GM23248 (cell line): ENCODE results near the gene MGMT. TPM values are rescaled to one million over a fixed set of nuclear protein-coding genes. Genes with fewer than 3 reads are reported as not detected.
A peak's percentile ranks its signal among the peaks of the same experiment; 100 is the strongest.

ENCODE experiments used
- DNase-seq: peaks from one replicate; pipeline ENCODE4 v3.0.0-alpha.2; 2015
- H2AFZ ChIP-seq: fragments of 200-600 bp; sonication (generic); 2 replicates; pipeline ENCODE4 v1.6.1; 2016; ENCODE audit warnings: antibody characterized with exemption
- H3F3A ChIP-seq: fragments of 200-600 bp; sonication (generic); 2 replicates; pipeline ENCODE4 v1.6.1; 2016; ENCODE audit warnings: mild to moderate bottlenecking, antibody characterized with exemption, mixed run types; ENCODE audit not compliant: insufficient read depth
- H3K27ac ChIP-seq: fragments of 200-600 bp; sonication (generic); 2 replicates; pipeline ENCODE4 v1.5.1; 2016; ENCODE audit warnings: mild to moderate bottlenecking
- H3K27me3 ChIP-seq: fragments of 200-600 bp; sonication (generic); replicated peaks from 2 replicates; pipeline ENCODE4 v1.6.1; 2016; ENCODE audit warnings: mild to moderate bottlenecking; ENCODE audit not compliant: insufficient read depth
- H3K36me3 ChIP-seq: fragments of 200-600 bp; sonication (generic); 2 replicates; pipeline ENCODE4 v1.6.1; 2016; ENCODE audit warnings: low read depth, mild to moderate bottlenecking
- H3K4me1 ChIP-seq: fragments of 200-600 bp; sonication (generic); 2 replicates; pipeline ENCODE4 v1.6.1; 2016; ENCODE audit warnings: mild to moderate bottlenecking; ENCODE audit not compliant: insufficient read depth
- H3K4me2 ChIP-seq: fragments of 200-600 bp; sonication (generic); one replicate; pipeline ENCODE4 v1.6.1; 2016; ENCODE audit warnings: mild to moderate bottlenecking; ENCODE audit not compliant: unreplicated experiment
- H3K4me3 ChIP-seq: fragments of 200-600 bp; sonication (generic); 2 replicates; pipeline ENCODE4 v1.5.1; 2016; ENCODE audit warnings: mild to moderate bottlenecking
- H3K79me2 ChIP-seq: fragments of 200-600 bp; sonication (generic); 2 replicates; pipeline ENCODE4 v1.6.1; 2016; ENCODE audit warnings: mild to moderate bottlenecking; ENCODE audit not compliant: insufficient read depth
- H3K9ac ChIP-seq: fragments of 200-600 bp; sonication (generic); 2 replicates; pipeline ENCODE4 v1.6.1; 2016; ENCODE audit warnings: mild to moderate bottlenecking
- H3K9me2 ChIP-seq: fragments of 200-600 bp; sonication (generic); 2 replicates; pipeline ENCODE4 v1.6.1; 2016; ENCODE audit warnings: mixed run types, mild to moderate bottlenecking, moderate library complexity; ENCODE audit not compliant: insufficient read depth
- H3K9me3 ChIP-seq: fragments of 200-600 bp; sonication (generic); one replicate; pipeline ENCODE4 v1.6.1; 2017; ENCODE audit warnings: low read depth
- H4K20me1 ChIP-seq: fragments of 200-600 bp; sonication (generic); 2 replicates; pipeline ENCODE4 v1.6.0; 2016; ENCODE audit not compliant: insufficient read depth
- EZH2 ChIP-seq: fragments of 200-600 bp; sonication (generic); IDR thresholded peaks from 2 replicates; pipeline ENCODE4 v1.6.1; 2018; ENCODE audit warnings: antibody characterized with exemption, mild to moderate bottlenecking; ENCODE audit not compliant: insufficient read depth, poor library complexity, severe bottlenecking
- EZH2phosphoT487 ChIP-seq: fragments of 200-600 bp; sonication (generic); IDR thresholded peaks from 2 replicates; pipeline ENCODE4 v1.6.1; 2018; ENCODE audit warnings: antibody characterized with exemption, moderate library complexity, mild to moderate bottlenecking, low read depth; ENCODE audit not compliant: insufficient read depth
- WGBS, 2 experiments: methylation state at CpG; one replicate each; pipeline ENCODE4 v1.1.6; 2015 to 2017; ENCODE audit warnings: low lambda C conversion rate in 2 of 2, low coverage in 1 of 2; ENCODE audit errors: missing lambda C conversion rate in 2 of 2; 5-methylcytosine and 5-hydroxymethylcytosine counted together
- in situ Hi-C: fragments of 300-500 bp; cut with MboI; formaldehyde crosslinking; loops from 2 replicates; pipeline ENCODE4 v1.15.0; 2020
- polyA plus RNA-seq: library from polyadenylated mRNA; unstranded; fragments of >200 nt; fragmentation: Nextera tagmentation; extraction: Ambion mirVana; gene quantifications from 2 replicates; pipeline ENCODE4 v1.2.1, GENCODE V29; 2016
- total RNA-seq: library from RNA; depleted of rRNA; stranded (reverse); fragments of >200 nt; shearing (Covaris generic); gene quantifications from 2 replicates; pipeline ENCODE4 v1.2.3, GENCODE V29; 2014

Gene MGMT
- total and polyA plus RNA-seq, 2 experiments from 2014 or later, result 28.5 to 35.1 TPM

DNA sequence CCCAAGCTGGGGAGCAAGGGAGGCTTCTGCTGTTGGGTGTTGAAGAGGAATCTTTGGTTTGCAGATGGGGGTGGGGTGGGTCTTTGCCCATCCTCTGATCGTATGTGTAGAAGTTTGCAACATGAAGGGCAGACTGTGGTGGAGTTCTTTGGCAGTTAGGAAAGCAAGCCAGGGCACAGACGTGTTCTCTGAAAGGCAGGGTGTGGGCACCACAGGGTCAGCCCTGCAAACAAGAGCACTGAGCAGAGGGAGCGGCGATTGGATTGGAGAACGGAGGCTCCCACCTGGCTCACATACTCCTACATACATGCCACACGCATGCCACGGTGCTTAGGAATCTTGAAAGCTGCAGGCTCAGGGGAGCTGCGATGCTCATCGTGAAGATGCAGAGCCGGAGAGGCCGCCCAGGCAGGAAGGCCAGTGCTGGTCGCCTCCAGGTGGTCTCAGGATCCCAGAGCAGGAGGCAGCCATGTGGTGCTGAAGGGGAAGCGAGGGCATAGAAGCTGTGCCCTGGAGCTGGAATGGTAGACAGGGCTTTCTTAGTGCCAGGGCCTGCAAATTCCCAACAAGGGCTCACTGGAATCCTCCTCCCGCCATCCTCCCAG is 149.0 kb downstream of the MGMT start:
- in situ Hi-C loops, result no loop called here
- no peaks in the 10 kb centered on the region for H3K4me1 ChIP-seq
- 91 to 92% methylated on average over 13 to 14 of the region's 14 CpGs for WGBS, 2 experiments

DNA sequence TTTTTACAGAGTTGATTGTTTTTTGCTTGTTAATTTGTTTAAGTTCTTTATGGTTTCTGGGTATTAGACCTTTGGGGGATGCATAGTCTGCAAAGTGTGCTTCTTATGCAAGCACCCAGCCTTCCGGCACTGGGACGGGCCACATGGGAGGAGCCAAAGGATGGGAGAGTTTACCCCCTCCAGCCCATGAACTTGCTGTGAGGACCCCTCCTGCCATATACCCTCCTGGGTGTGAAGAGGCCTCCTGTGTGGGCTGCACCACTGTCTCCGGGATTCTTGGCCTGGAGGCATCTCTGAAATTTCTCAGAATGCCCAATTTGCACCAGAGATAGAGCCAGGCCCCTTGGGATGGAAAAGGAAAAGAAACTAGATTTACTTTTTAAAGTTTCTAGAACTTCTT is 150.7 kb downstream of the MGMT start:
- in situ Hi-C loops, result no loop called here
- Histone ChIP-seq H3K79me2 (no peaks in the 10 kb centered on the region), H3K9me3 (no peaks in the 10 kb centered on the region), H3K4me1 (no peaks in the 10 kb centered on the region), H3F3A (no peaks in the 10 kb centered on the region), H3K9ac (no peak overlapping the region), H2AFZ (no peak overlapping the region), H3K27me3 (no peaks in the 10 kb centered on the region), H3K36me3 (no peaks in the 10 kb centered on the region), H3K9me2 (no peaks in the 10 kb centered on the region), H3K4me3 (no peak overlapping the region), H3K4me2 (no peak overlapping the region), H3K27ac (no peak overlapping the region), H4K20me1 (no peaks in the 10 kb centered on the region)
- no peak for TF ChIP-seq EZH2phosphoT487
- no peak for TF ChIP-seq EZH2
- no peak for DNase-seq
- WGBS, 2 experiments, result 89 to 92% methylated on average over 3 of the region's 3 CpGs

More for the DNA sequence above, 149.0 kb downstream of the MGMT start:
- H3K27me3 ChIP-seq, result no peaks in the 10 kb centered on the region
- no peak overlapping the region for H3K4me2 ChIP-seq
- H2AFZ ChIP-seq, result no peak overlapping the region
- H4K20me1 ChIP-seq, result no peaks in the 10 kb centered on the region
- H3K79me2 ChIP-seq, result no peaks in the 10 kb centered on the region
- no peak overlapping the region for H3K4me3 ChIP-seq
- no peaks in the 10 kb centered on the region for H3K36me3 ChIP-seq
- no peak for DNase-seq
- H3F3A ChIP-seq, result no peaks in the 10 kb centered on the region
- H3K9ac ChIP-seq, result no peak overlapping the region
- no peaks in the 10 kb centered on the region for H3K9me2 ChIP-seq
- H3K27ac ChIP-seq, result no peak overlapping the region
- H3K9me3 ChIP-seq, result no peaks in the 10 kb centered on the region
- TF ChIP-seq EZH2phosphoT487 (no peak), EZH2 (no peak)

DNA sequence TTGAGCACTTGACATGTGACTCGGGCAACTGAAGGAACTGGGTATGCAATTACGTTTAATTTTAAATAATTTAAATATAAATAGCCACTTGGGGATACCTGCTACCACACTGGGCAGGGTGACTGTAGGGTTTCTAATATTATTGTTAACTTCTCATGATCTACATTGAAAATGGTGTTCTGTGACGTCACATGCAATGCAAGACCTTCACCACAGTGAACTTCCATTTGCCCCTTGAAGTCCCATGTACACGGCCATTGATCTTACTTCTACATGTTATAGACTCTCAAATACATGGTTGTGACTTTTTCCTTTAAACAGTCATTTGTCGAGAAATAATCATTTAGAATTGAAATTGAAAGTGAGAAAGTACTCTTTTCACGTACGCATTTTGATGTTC is 154.0 kb downstream of the MGMT start:
- TF ChIP-seq EZH2phosphoT487 (no peak), EZH2 (no peak)
- in situ Hi-C loops, result no loop called here

DNA sequence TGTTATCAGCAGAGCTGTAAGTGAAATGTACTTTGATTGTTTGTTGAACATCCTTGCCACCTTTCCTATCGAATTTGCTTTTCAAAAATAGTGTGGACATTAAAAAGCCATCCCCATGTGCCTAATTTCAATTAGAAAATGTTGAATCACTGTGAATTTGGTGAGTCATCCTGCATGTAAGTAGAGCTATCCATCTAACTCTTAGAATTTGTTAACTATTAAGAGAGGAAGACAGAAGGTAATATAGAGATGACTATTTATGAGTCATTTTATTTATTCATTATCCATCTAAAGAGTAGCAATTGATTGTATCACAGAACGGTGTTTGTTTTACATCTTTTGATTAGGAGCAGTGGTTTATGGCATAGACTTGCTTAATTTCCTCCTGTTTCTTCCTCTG is 154.7 kb downstream of the MGMT start:
- H3K27me3 ChIP-seq, result no peaks in the 10 kb centered on the region
- 47 to 50% methylated on average over 2 of the region's 2 CpGs for WGBS, 2 experiments

More for the DNA sequence above, 154.0 kb downstream of the MGMT start:
- Histone ChIP-seq H4K20me1 (no peaks in the 10 kb centered on the region), H3K9ac (no peak overlapping the region), H3K4me2 (no peak overlapping the region), H3K4me3 (no peak overlapping the region), H3K9me3 (no peaks in the 10 kb centered on the region), H3K9me2 (no peaks in the 10 kb centered on the region), H3K36me3 (no peaks in the 10 kb centered on the region), H3F3A (no peaks in the 10 kb centered on the region), H2AFZ (no peak overlapping the region), H3K4me1 (no peaks in the 10 kb centered on the region), H3K27ac (no peak overlapping the region), H3K27me3 (no peaks in the 10 kb centered on the region), H3K79me2 (no peaks in the 10 kb centered on the region)
- WGBS, 2 experiments, result 91 to 92% methylated on average over 7 of the region's 7 CpGs
- DNase-seq, result no peak

DNA sequence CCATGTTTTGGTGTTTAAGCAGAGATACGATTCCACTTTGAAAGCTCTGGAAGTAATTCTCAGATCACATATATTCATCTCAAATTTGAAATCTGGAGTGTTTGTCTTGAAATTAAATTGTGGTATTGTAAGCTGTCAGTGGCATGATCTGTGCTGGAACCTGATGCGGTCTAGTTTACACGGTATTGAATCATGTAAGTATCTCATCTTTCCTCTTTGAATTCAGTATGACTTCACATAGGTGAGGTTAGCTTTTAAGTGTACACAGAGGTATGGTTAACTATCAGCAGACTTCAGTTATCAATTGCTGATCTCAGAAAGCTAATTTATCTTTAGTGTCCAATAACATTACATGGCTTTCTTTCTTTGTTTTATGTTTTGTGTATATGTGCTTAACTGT is 155.2 kb downstream of the MGMT start:
- no peak overlapping the region for H2AFZ ChIP-seq
- 94 to 96% methylated on average over 3 of the region's 3 CpGs for WGBS, 2 experiments
- no peaks in the 10 kb centered on the region for H3K79me2 ChIP-seq
- H3K27ac ChIP-seq, result no peak overlapping the region
- H3K9me3 ChIP-seq, result no peaks in the 10 kb centered on the region
- no peak for DNase-seq
- no peaks in the 10 kb centered on the region for H3K4me1 ChIP-seq
- H3K4me3 ChIP-seq, result no peak overlapping the region
- in situ Hi-C loops, result no loop called here
- H3K36me3 ChIP-seq, result no peaks in the 10 kb centered on the region
- H3K9me2 ChIP-seq, result no peaks in the 10 kb centered on the region
- TF ChIP-seq EZH2phosphoT487, result no peak
- TF ChIP-seq EZH2, result no peak
- no peaks in the 10 kb centered on the region for H3F3A ChIP-seq
- no peak overlapping the region for H3K9ac ChIP-seq
- no peak overlapping the region for H3K4me2 ChIP-seq
- no peaks in the 10 kb centered on the region for H3K27me3 ChIP-seq
- H4K20me1 ChIP-seq, result no peaks in the 10 kb centered on the region

More for the DNA sequence above, 154.7 kb downstream of the MGMT start:
- DNase-seq, result peak; percentile 30
- no peak overlapping the region for H3K4me3 ChIP-seq
- H3K4me1 ChIP-seq, result no peaks in the 10 kb centered on the region
- no peaks in the 10 kb centered on the region for H3K9me3 ChIP-seq
- H3K79me2 ChIP-seq, result no peaks in the 10 kb centered on the region
- no peaks in the 10 kb centered on the region for H4K20me1 ChIP-seq
- H3K36me3 ChIP-seq, result no peaks in the 10 kb centered on the region
- H3K27ac ChIP-seq, result no peak overlapping the region
- TF ChIP-seq EZH2phosphoT487 (no peak), EZH2 (no peak)
- H3K9ac ChIP-seq, result no peak overlapping the region
- H3K9me2 ChIP-seq, result no peaks in the 10 kb centered on the region
- H2AFZ ChIP-seq, result no peak overlapping the region
- no peaks in the 10 kb centered on the region for H3F3A ChIP-seq
- in situ Hi-C loops, result no loop called here
- no peak overlapping the region for H3K4me2 ChIP-seq
